Lung (tissue), 12 donors: Measurements from ENCODE around the gene MRPL51. TPM values are rescaled to one million over a fixed set of nuclear protein-coding genes. Genes with fewer than 3 reads are reported as not detected.

Experiments
- ATAC-seq: fragments of 200-7000 bp; cut with Tn5 transposase; one replicate; pipeline ENCODE4 v1.9.1; 2020; ENCODE audit warnings: moderate number of reproducible peaks; ENCODE audit not compliant: insufficient read depth, low FRiP score
- DNase-seq, 3 donors: peaks; one replicate each; pipeline ENCODE4 v3.0.0-alpha.2; 2013 to 2017
- H3K27ac ChIP-seq, 2 donors: one replicate each; pipeline ENCODE4 v1.5.1; 2013; ENCODE audit warnings: mild to moderate bottlenecking in 2 of 2, moderate library complexity in 2 of 2, control low read depth in 1 of 2, inconsistent platforms in 1 of 2, low read depth in 1 of 2, low read length in 1 of 2
- H3K27me3 ChIP-seq, 3 donors: one replicate each; pipeline ENCODE4 v1.5.1; 2013; ENCODE audit warnings: low read length in 2 of 3; ENCODE audit not compliant: control insufficient read depth in 3 of 3, insufficient read depth in 3 of 3
- H3K36me3 ChIP-seq, 4 donors: one replicate each; pipeline ENCODE4 v1.5.1; 2013; ENCODE audit warnings: low read length in 4 of 4, mild to moderate bottlenecking in 1 of 4, moderate library complexity in 1 of 4; ENCODE audit not compliant: control insufficient read depth in 4 of 4, insufficient read depth in 4 of 4
- H3K4me1 ChIP-seq, 5 donors: one replicate each; pipeline ENCODE4 v1.5.1; 2013; ENCODE audit warnings: low read length in 5 of 5, mild to moderate bottlenecking in 2 of 5, moderate library complexity in 1 of 5; ENCODE audit not compliant: control insufficient read depth in 5 of 5, insufficient read depth in 5 of 5
- H3K4me3 ChIP-seq: one replicate; pipeline ENCODE4 v1.5.1; 2013; ENCODE audit warnings: mild to moderate bottlenecking, control low read depth, moderate library complexity
- H3K9ac ChIP-seq, 2 donors: one replicate each; pipeline ENCODE4 v1.5.1; 2013; ENCODE audit warnings: low read length in 2 of 2, control low read depth in 1 of 2; ENCODE audit not compliant: insufficient read depth in 1 of 2
- H3K9me3 ChIP-seq, 4 donors: one replicate each; pipeline ENCODE4 v1.5.1; 2013; ENCODE audit warnings: low read length in 3 of 4, mild to moderate bottlenecking in 1 of 4, moderate library complexity in 1 of 4; ENCODE audit not compliant: control insufficient read depth in 4 of 4, insufficient read depth in 3 of 4
- WGBS, 2 donors: extraction: QIAGEN DNeasy Blood & Tissue Kit; methylation state at CpG; one replicate each; pipeline ENCODE4 v1.1.7; 2013; 5-methylcytosine and 5-hydroxymethylcytosine counted together
- polyA plus RNA-seq, 2 donors: library from polyadenylated mRNA; stranded (reverse); fragments of 200-250 nt; gene quantifications; one replicate each; pipeline ENCODE4 v1.2.1, GENCODE V29; 2013
- total RNA-seq, 2 donors: library from RNA; depleted of rRNA in 1 of 2; stranded (reverse); fragments of >200 nt in 1 of 2; gene quantifications; one replicate each; pipeline ENCODE4 v1.2.1, GENCODE V29; 2014 to 2021
- TF ChIP-seq, protein P1 (sequence below): IDR thresholded peaks from 2 replicates; pipeline ENCODE4 v1.5.1; 2012; ENCODE audit warnings: mild to moderate bottlenecking; ENCODE audit errors: control extremely low read depth, extremely low read depth
- donor health status: control.
- donor health status: control.
- donor health status: Bipolar disorder and iron deficiency.
- donor health status: healthy.
- donor health status: DM: yes; HTN: yes; CAD: no.

MRPL51 gene
- total and polyA plus RNA-seq, 4 donors, result 34.5 to 123 (median 91.7) TPM

- H3K27ac ChIP-seq, result peak overlapping the region; percentile 97 to 98
- WGBS, 2 donors, result 1 to 2% methylated on average over 14 of the region's 14 CpGs
- H3K27me3 ChIP-seq, result no peaks in the 10 kb centered on the region
- TF ChIP-seq, protein P1, sequence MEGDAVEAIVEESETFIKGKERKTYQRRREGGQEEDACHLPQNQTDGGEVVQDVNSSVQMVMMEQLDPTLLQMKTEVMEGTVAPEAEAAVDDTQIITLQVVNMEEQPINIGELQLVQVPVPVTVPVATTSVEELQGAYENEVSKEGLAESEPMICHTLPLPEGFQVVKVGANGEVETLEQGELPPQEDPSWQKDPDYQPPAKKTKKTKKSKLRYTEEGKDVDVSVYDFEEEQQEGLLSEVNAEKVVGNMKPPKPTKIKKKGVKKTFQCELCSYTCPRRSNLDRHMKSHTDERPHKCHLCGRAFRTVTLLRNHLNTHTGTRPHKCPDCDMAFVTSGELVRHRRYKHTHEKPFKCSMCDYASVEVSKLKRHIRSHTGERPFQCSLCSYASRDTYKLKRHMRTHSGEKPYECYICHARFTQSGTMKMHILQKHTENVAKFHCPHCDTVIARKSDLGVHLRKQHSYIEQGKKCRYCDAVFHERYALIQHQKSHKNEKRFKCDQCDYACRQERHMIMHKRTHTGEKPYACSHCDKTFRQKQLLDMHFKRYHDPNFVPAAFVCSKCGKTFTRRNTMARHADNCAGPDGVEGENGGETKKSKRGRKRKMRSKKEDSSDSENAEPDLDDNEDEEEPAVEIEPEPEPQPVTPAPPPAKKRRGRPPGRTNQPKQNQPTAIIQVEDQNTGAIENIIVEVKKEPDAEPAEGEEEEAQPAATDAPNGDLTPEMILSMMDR, result no peak
- DNase-seq (peak; percentile 84 to 90 (median 88)), ATAC-seq (peak; percentile 20)
- peaks cover 0 to 36% (median 23%) of the 10 kb centered on the region in 5 donors for H3K4me1 ChIP-seq
- H3K9ac ChIP-seq, result peak overlapping the region; percentile 49 to 68
- H3K9me3 ChIP-seq, result no peaks in the 10 kb centered on the region
- H3K4me3 ChIP-seq, result peak overlapping the region; percentile 41
- peaks cover 0 to 53% (median 35%) of the 10 kb centered on the region in 4 donors for H3K36me3 ChIP-seq
These were observed 40.0 kb upstream of the MRPL51 start for GRCh38 chr12:6532927-6533652.

DNA sequence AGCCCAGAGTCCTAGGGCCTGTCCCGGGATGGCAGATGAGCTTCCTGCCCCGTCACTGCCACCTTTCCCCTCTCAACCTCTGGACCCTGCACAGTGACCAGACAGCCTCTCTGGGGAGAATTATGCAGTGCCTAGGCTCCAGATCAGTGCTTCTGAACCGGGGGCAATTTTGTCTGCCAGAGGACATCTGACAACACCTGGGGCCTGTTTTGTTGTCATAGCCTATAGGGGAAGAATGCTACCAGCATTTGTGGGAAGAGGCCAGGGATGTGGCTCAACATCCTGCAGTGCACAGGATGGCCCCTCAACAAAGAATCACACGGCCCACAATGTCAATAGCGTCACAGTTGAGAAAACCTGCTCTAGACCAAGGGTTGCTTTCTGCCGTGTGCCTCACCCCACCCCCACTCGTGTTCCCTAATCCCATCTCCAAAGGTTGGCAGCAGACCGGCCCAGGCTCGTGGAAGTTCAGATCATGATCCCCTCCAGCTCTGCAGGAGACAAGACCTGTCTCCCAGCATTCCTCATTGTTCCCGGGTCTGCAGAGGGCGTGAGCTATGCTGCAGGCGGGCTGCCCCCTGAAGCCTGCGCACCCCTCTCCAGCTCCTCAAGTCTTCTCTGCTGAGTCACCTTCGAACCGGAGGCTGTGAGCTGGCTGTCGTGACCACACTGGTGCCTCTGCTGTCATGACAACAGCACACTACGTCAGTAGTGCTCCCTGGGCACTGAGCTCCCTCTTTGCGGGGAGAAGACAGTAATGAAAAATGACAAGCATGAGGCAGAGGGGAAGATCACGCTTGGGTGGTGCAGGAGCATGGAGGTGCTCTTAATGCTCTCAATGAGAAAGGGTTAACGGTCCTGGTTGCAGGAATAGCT lies 39.2 kb upstream of the MRPL51 start:
- Histone ChIP-seq H3K4me3 (no peak overlapping the region), H3K9me3 (no peaks in the 10 kb centered on the region), H3K27me3 (no peaks in the 10 kb centered on the region), H3K27ac (peak overlapping the region; percentile 97 to 98), H3K36me3 (peaks cover 0 to 54% (median 37%) of the 10 kb centered on the region in 4 donors), H3K9ac (peak overlapping the region; percentile 49 to 54), H3K4me1 (peaks cover 0 to 32% (median 22%) of the 10 kb centered on the region in 5 donors)
- DNase-seq, result peak; percentile 68 to 73 (median 68)
- TF ChIP-seq, protein P1, result no peak
- no peak for ATAC-seq
- WGBS, 2 donors, result 11 to 31% methylated on average over 20 of the region's 20 CpGs

DNA sequence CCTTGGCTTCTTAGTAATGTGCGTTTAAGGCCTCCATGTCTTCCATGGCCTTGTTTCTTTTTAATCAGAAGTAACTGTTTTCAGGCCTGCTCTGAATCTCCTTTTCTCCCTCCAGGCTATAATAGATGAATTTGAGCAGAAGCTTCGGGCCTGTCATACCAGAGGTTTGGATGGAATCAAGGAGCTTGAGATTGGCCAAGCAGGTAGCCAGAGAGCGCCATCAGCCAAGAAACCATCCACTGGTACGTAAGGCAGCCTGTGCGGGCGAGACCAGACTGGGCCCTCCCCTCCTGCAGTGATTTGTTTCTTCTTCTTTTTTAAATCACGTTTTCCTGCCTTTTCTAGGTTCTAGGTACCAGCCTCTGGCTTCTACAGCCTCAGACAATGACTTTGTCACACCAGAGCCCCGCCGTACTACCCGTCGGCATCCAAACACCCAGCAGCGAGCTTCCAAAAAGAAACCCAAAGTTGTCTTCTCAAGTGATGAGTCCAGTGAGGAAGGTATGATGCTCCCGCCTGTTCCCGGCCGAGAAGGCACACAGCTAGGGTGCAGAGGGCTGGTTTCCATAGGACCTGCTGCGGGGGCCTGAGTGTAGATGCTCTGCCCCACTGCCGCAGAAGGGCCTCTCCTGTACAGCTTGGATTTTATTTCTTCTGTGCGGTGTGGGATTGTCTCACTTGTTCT lies 37.7 kb upstream of the MRPL51 start:
- peaks cover 0 to 24% (median 16%) of the 10 kb centered on the region in 5 donors for H3K4me1 ChIP-seq
- 94 to 96% methylated on average over 18 of the region's 18 CpGs for WGBS, 2 donors
- TF ChIP-seq, protein P1, result no peak
- no peak for ATAC-seq
- DNase-seq, result no peak
- H3K9me3 ChIP-seq, result no peaks in the 10 kb centered on the region
- no peak overlapping the region for H3K27ac ChIP-seq
- no peak overlapping the region for H3K4me3 ChIP-seq
- H3K36me3 ChIP-seq, result peaks cover 9 to 57% (median 43%) of the 10 kb centered on the region in 4 donors
- H3K27me3 ChIP-seq, result no peaks in the 10 kb centered on the region
- no peak overlapping the region for H3K9ac ChIP-seq
